Esophagus muscularis mucosa (tissue), 4 donors: ENCODE measurements around the gene CSGALNACT2. TPM values are rescaled to one million over a fixed set of nuclear protein-coding genes. Genes with fewer than 3 reads are reported as not detected.

Experiments used
- DNase-seq: peaks from one replicate; pipeline ENCODE4 v3.0.0-alpha.2; 2017; ENCODE audit errors: extremely low spot score
- H3K27ac ChIP-seq, 4 donors: fragments of 200-600 bp; sonication (generic); replicated peaks in 1 of 4; 1 replicate in 3 of 4; 2 replicates in 1 of 4; pipeline ENCODE4 v1.5.1; 2016 to 2019; ENCODE audit warnings: mild to moderate bottlenecking in 1 of 4
- H3K27me3 ChIP-seq, 4 donors: fragments of 200-600 bp; sonication (generic); one replicate each; pipeline versions ENCODE4 v1.5.1 to v1.6.0; 2016 to 2019
- H3K36me3 ChIP-seq, 4 donors: fragments of 200-600 bp; sonication (generic); one replicate each; pipeline ENCODE4 v1.5.1; 2016 to 2019
- H3K4me1 ChIP-seq, 4 donors: fragments of 200-600 bp; sonication (generic); one replicate each; pipeline ENCODE4 v1.5.1; 2016 to 2019
- H3K4me3 ChIP-seq, 4 donors: fragments of 200-600 bp; sonication (generic); 1 replicate in 2 of 4; 2 replicates in 2 of 4; pipeline ENCODE4 v1.5.1; 2016 to 2019; ENCODE audit warnings: mild to moderate bottlenecking in 4 of 4, moderate library complexity in 1 of 4
- H3K9me3 ChIP-seq, 4 donors: fragments of 200-600 bp; sonication (generic); 1 replicate in 3 of 4; 2 replicates in 1 of 4; pipeline ENCODE4 v1.5.1; 2016 to 2019
- EP300 ChIP-seq: sonication (generic); formaldehyde crosslinking; IDR thresholded peaks from one replicate; pipeline ENCODE4 v1.6.1; 2017; ENCODE audit warnings: antibody characterized with exemption
- POLR2A ChIP-seq: fragments of 450-650 bp; IDR thresholded peaks from one replicate; pipeline ENCODE4 v1.6.1; 2017; ENCODE audit warnings: antibody characterized with exemption, moderate library complexity, mild to moderate bottlenecking, low read depth
- POLR2AphosphoS5 ChIP-seq, 2 donors: sonication (generic); formaldehyde crosslinking; IDR thresholded peaks; one replicate each; pipeline ENCODE4 v1.6.1; 2017; ENCODE audit warnings: antibody characterized with exemption in 2 of 2
- WGBS: methylation state at CpG from one replicate; pipeline ENCODE4 v1.1.5; 2018; 5-methylcytosine and 5-hydroxymethylcytosine counted together
- intact Hi-C: fragments of 100-400 bp; cut with DNase I; formaldehyde crosslinking; loops from one replicate; pipeline ENCODE4 v1.15.1; 2023
- total RNA-seq, 4 donors: library from RNA; depleted of rRNA; stranded (reverse); fragments of >200 nt; gene quantifications; one replicate each; pipeline versions ENCODE4 v1.1.0 to v1.2.1, GENCODE V29; 2016
- TF ChIP-seq, protein P1 (sequence below), 3 experiments: fragments of 200-600 bp in 2 of 3; fragments of 450-650 bp in 1 of 3; sonication (generic) in 2 of 3; IDR thresholded peaks; one replicate each; pipeline ENCODE4 v1.5.1; 2017 to 2019; ENCODE audit warnings: antibody characterized with exemption in 3 of 3, mild to moderate bottlenecking in 2 of 3, moderate library complexity in 1 of 3

CSGALNACT2 gene
- total RNA-seq, 4 donors from 2014 or later = 25.6 to 39.5 (median 33.9) TPM

DNA sequence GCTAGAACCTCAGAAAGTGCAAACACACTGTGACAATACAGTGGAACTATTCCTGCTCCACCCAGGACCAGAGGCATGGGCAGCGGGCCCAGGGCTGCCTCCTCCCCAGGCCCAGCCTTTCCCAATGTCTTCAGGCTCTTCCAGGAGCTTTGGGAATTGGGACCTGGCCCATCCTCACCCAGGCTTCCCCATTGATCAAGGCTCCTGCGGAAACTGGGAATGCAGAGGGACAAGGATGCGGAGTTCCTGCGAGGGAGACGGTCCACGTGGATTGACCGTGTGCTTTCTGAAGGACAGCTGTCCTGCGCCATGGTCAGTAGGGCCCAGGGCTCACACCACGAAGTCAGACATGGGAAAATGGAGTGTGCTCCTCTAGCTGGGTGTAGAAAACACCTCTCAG, 56.6 kb downstream of the CSGALNACT2 start:
- TF ChIP-seq POLR2AphosphoS5 (IDR thresholded peaks at IDR 0.05) (no peak), EP300 (no peak), POLR2A (no peak)
- TF ChIP-seq, protein P1, sequence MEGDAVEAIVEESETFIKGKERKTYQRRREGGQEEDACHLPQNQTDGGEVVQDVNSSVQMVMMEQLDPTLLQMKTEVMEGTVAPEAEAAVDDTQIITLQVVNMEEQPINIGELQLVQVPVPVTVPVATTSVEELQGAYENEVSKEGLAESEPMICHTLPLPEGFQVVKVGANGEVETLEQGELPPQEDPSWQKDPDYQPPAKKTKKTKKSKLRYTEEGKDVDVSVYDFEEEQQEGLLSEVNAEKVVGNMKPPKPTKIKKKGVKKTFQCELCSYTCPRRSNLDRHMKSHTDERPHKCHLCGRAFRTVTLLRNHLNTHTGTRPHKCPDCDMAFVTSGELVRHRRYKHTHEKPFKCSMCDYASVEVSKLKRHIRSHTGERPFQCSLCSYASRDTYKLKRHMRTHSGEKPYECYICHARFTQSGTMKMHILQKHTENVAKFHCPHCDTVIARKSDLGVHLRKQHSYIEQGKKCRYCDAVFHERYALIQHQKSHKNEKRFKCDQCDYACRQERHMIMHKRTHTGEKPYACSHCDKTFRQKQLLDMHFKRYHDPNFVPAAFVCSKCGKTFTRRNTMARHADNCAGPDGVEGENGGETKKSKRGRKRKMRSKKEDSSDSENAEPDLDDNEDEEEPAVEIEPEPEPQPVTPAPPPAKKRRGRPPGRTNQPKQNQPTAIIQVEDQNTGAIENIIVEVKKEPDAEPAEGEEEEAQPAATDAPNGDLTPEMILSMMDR (IDR thresholded peaks at IDR 0.05) = no peak
- Histone ChIP-seq H3K9me3 (no peaks in the 10 kb centered on the region), H3K36me3 (peaks cover 0 to 8% (median 2%) of the 10 kb centered on the region in 4 donors), H3K4me3 (no peak overlapping the region), H3K27me3 (peaks cover 0 to 7% (median 0%) of the 10 kb centered on the region in 4 donors), H3K4me1 (no peaks in the 10 kb centered on the region), H3K27ac (no peak overlapping the region)
- DNase-seq = no peak
- WGBS = 84% methylated on average over 9 of the region's 9 CpGs
- intact Hi-C loops = no loop called here

DNA sequence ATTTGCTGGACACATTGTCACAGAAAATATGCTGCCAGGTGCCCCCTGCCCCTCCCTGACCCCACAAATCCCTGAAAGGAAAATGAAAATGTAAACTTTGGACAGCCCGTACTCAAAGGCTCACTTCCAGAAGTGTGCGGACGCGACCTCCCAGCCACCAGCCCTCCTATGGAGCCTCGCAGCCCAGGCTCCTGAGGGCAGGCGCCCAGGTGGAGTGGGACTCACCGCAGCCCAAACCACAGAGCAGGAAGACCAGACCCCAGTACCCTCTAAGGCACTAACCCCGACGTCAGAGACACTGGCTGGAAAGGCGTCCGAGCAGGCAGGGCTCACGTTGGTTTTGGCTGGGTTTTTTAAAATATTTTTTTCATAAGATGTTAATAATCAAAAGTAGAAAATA, 57.3 kb downstream of the CSGALNACT2 start:
- TF ChIP-seq POLR2AphosphoS5 (IDR thresholded peaks at IDR 0.05) = no peak
- no peak for TF ChIP-seq EP300
- no peak for TF ChIP-seq POLR2A
- TF ChIP-seq, protein P1 (IDR thresholded peaks at IDR 0.05) = no peak
- Histone ChIP-seq H3K36me3 (peaks cover 0 to 8% (median 2%) of the 10 kb centered on the region in 4 donors), H3K27me3 (peaks cover 0 to 14% (median 0%) of the 10 kb centered on the region in 4 donors), H3K4me3 (no peak overlapping the region), H3K9me3 (no peaks in the 10 kb centered on the region), H3K27ac (no peak overlapping the region), H3K4me1 (no peaks in the 10 kb centered on the region)
- 84% methylated on average over 12 of the region's 12 CpGs for WGBS
- DNase-seq = no peak
- intact Hi-C loops = no loop called here

DNA sequence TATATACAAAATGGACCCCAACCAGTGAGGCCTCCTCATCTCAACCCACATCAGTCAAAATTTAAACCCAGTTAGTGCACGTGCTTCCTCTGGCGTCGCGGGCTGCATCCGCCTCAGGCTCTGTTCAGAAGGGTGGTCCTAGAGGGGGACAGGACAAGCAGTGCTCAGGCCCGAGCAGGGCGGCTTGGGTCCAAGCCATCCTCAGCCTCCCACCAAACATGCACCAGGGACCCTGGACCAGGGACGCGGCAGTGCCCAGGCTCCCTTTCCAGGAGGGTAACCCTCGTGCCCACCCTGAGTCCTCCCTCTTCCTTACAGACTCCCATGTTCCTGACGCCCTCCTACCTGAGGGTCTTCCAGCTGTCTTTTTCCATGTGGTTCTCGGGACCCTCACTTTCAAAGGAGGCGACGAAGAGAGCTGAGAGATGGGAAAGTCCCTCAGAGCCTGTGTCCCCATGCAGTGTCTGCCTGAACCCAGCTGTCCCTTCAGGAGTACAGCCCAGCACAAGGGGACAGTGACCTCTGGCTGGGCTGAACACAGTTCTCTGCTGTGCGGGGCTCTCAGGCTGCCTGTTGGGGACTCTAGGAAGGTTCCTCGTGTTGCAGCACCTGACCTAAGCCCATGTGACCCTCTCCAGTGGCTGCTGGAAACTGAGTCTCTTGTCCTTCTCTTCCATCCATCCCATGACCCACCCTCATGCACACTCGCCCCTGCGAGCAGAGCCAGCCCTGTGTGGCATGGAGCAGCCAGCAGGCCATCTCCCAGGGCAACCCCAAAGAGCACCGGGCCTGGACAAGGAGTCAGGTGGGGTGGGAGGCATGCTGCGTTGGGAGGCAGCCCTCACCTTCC, 58.1 kb downstream of the CSGALNACT2 start:
- Histone ChIP-seq H3K4me1 (no peaks in the 10 kb centered on the region), H3K9me3 (no peaks in the 10 kb centered on the region), H3K27me3 (peaks cover 0 to 19% (median 0%) of the 10 kb centered on the region in 4 donors), H3K36me3 (peaks cover 0 to 8% (median 2%) of the 10 kb centered on the region in 4 donors), H3K4me3 (no peak overlapping the region), H3K27ac (no peak overlapping the region)
- 95% methylated on average over 18 of the region's 20 CpGs for WGBS
- intact Hi-C loops = no loop called here
- DNase-seq = no peak
- no peak for TF ChIP-seq POLR2AphosphoS5 (IDR thresholded peaks at IDR 0.05)
- TF ChIP-seq, protein P1 (IDR thresholded peaks at IDR 0.05) = no peak
- no peak for TF ChIP-seq POLR2A
- no peak for TF ChIP-seq EP300

DNA sequence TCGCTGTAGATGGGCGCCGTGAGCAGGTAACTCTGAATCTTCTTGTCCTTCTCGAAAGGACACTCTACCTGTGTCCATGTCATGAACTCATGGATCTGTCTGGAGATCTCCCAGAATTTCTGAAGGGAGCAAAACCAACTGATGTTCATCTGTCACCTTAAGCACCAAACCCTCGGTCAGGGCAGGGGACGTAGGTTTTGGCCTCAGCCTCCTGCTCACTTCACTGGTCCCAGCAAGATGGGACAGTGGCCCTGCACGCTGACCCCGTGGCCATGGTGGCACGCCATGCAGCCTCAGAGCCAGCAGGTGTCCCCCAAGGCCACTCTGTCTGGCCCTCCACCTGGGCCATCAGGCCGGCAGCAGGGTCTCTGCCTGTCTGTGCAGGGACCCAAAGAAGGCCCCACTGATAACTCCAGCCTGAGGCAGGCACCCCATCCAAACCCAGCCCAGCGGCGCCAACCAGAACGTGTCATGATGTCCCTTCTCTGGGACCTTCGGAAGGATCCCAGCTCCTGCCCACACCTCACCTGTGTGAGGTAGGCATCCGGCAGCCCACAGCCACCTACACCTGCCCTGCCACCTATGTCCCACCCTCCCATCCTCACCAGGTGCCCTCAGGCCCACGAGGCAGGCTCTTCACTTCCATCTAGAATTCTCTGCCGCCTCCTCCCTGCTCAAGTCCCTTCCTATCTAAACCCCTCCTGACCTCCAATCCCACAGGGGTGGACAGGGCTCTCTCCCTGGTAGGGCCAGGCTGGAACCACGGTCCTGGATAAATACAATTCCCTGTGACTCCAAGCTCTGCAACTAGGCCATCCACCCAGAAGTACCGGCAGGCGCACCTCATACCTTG, 59.0 kb downstream of the CSGALNACT2 start:
- Histone ChIP-seq H3K27ac (no peak overlapping the region), H3K4me3 (no peak overlapping the region), H3K4me1 (peaks cover 4 to 8% (median 8%) of the 10 kb centered on the region in 4 donors), H3K36me3 (peaks cover 0 to 6% (median 2%) of the 10 kb centered on the region in 4 donors), H3K27me3 (peaks cover 0 to 20% (median 1%) of the 10 kb centered on the region in 4 donors), H3K9me3 (no peaks in the 10 kb centered on the region)
- intact Hi-C loops = no loop called here
- DNase-seq = no peak
- TF ChIP-seq POLR2A = no peak
- TF ChIP-seq POLR2AphosphoS5 (IDR thresholded peaks at IDR 0.05) = no peak
- TF ChIP-seq, protein P1 (IDR thresholded peaks at IDR 0.05) = no peak
- TF ChIP-seq EP300 = no peak
- 96% methylated on average over 16 of the region's 20 CpGs for WGBS
